Measurements from ENCODE around the gene SMARCAD1. TPM values are rescaled to one million over a fixed set of nuclear protein-coding genes. Genes with fewer than 3 reads are reported as not detected.

The SMARCAD1 gene
- total RNA-seq, 1 experiment from 2014 or later, result 57.1 TPM

- Histone ChIP-seq H3T11ph (ENCODE audit: low read length) (no peak overlapping the region), H3K23me2 (ENCODE audit: insufficient read length, low read depth, low read length, poor library complexity, severe bottlenecking) (no peaks in the 10 kb centered on the region), H2AK5ac (ENCODE audit: insufficient read length, low read length) (no peak overlapping the region), H4K5ac (ENCODE audit: insufficient read length, low read depth, low read length) (no peak overlapping the region), H3K18ac (ENCODE audit: insufficient read length, low read depth, low read length) (no peak overlapping the region), H3K23ac (ENCODE audit: insufficient read length, low read depth, low read length) (no peak overlapping the region), H2BK120ac (ENCODE audit: low read depth, low read length, poor library complexity, severe bottlenecking) (no peak overlapping the region), H4K91ac (ENCODE audit: insufficient read length, low read depth, low read length) (no peak overlapping the region), H2BK12ac (ENCODE audit: insufficient read length, low read depth, low read length) (no peak overlapping the region), H3K4me2 (ENCODE audit: insufficient read depth, insufficient read length, low read length) (no peak overlapping the region), H3K4me1 (ENCODE audit: insufficient read depth, low read length) (no peaks in the 10 kb centered on the region; the same call in 1 of the 2 replicates), H3K14ac (ENCODE audit: insufficient read depth, low read length) (no peak overlapping the region), H3K9ac (ENCODE audit: extremely low read depth, insufficient read length, low read length) (no peak overlapping the region), H3K27ac (ENCODE audit: insufficient read length, low read depth, low read length) (no peak overlapping the region), H3K56ac (ENCODE audit: insufficient read length, low read depth, low read length) (no peak overlapping the region), H2BK15ac (ENCODE audit: low read depth, low read length) (no peak overlapping the region), H3K79me2 (ENCODE audit: insufficient read depth, low read length) (no peaks in the 10 kb centered on the region), H4K8ac (replicated peaks; ENCODE audit: insufficient read length, low read depth, low read length) (peak overlapping the region; percentile 27), H2AFZ (ENCODE audit: low read length) (no peak overlapping the region), H3K9me3 (ENCODE audit: control insufficient read depth, low read depth, low read length) (no peaks in the 10 kb centered on the region), H2BK5ac (ENCODE audit: insufficient read length, low read length) (no peak overlapping the region), H3K4ac (ENCODE audit: low read depth, low read length) (no peak overlapping the region), H3K27me3 (ENCODE audit: insufficient read depth, low read length) (no peaks in the 10 kb centered on the region), H4K20me1 (ENCODE audit: control insufficient read depth, insufficient read depth, insufficient read length) (no peaks in the 10 kb centered on the region), H3K79me1 (ENCODE audit: insufficient read depth, low read depth, low read length, poor library complexity, severe bottlenecking) (no peaks in the 10 kb centered on the region), H2BK20ac (ENCODE audit: low read depth, low read length, poor library complexity, severe bottlenecking) (no peak overlapping the region)
- Mint-ChIP-seq H3K4me3 (no peak overlapping the region), H3K27ac (peak overlapping the region in 1 of 3 experiments; percentile 69; a peak in 1 of 7 replicates), H3K9me3 (peaks cover 0 to 4% of the 10 kb centered on the region in 2 experiments; a peak in 2 of 5 replicates), H3K36me3 (ENCODE audit: insufficient read depth in 1 of 3, low read depth in 3 of 3) (no peaks in the 10 kb centered on the region), H3K27me3 (ENCODE audit: low read depth) (no peaks in the 10 kb centered on the region), H3K4me1 (peaks cover 0 to 4% of the 10 kb centered on the region in 2 experiments; a peak in 1 of 4 replicates)
- DNase-seq, result no peak
- no peak for TF ChIP-seq CTCF (conservative IDR thresholded peaks at IDR 0.05)
- no CpG with 5 or more reads among the region's 5 CpGs for WGBS (ENCODE audit: extremely low coverage, insufficient read length, low lambda C conversion rate)
Measured at GRCh38 chr4:94305466-94306225, 98.0 kb downstream of the SMARCAD1 start.
